Esophagus mucosa (tissue), 1 donor: Measurements from ENCODE around the gene COX4I1. TPM values are rescaled to one million over a fixed set of nuclear protein-coding genes. Genes with fewer than 3 reads are reported as not detected.
"Not testable (repeated sequence)": the region's sequence is repeated elsewhere in the genome, so short reads cannot be mapped to it uniquely, and the experiment has no call there.

Source experiments
- ATAC-seq: fragments of 200-7000 bp; cut with Tn5 transposase; one replicate; pipeline ENCODE4 v1.9.1; 2020
- total RNA-seq: library from RNA; stranded (reverse); gene quantifications from one replicate; pipeline ENCODE4 v1.2.4, GENCODE V29; 2023
- donor health status: DM: yes; HTN: yes; CAD: no.

The COX4I1 gene
- total RNA-seq, 1 donor from 2014 or later: 511 TPM

DNA sequence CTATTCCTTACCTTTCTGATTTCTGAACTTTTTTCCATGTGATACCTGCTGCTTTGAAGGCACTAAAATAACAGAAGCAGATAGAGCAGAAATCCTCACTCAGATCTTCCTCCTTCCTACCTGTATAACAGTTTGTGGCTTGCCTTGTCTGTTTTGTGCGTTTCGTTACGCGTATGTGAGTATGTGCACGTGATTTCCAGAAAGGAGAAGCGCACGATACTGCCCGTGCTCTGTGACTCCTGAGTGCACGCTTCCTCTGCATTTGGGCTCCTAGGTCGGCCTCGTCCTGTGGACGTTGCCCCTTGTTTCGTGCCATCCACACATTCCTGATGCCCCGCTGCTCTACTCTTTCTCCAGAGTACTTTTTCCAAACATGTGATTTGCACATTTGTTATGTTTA is 4.1 kb downstream of the COX4I1 start:
- no peak for ATAC-seq

GRCh38 chr16:85805442-85806045 is 6.0 kb downstream of the COX4I1 start:
- ATAC-seq: peak; percentile 26

GRCh38 chr16:85806539-85806938 is 7.0 kb downstream of the COX4I1 start:
- ATAC-seq: no peak

GRCh38 chr16:85807340-85807739 is 7.8 kb downstream of the COX4I1 start:
- not testable (repeated sequence) for ATAC-seq

GRCh38 chr16:85808104-85808503 is 8.6 kb downstream of the COX4I1 start:
- ATAC-seq: not testable (repeated sequence)

DNA sequence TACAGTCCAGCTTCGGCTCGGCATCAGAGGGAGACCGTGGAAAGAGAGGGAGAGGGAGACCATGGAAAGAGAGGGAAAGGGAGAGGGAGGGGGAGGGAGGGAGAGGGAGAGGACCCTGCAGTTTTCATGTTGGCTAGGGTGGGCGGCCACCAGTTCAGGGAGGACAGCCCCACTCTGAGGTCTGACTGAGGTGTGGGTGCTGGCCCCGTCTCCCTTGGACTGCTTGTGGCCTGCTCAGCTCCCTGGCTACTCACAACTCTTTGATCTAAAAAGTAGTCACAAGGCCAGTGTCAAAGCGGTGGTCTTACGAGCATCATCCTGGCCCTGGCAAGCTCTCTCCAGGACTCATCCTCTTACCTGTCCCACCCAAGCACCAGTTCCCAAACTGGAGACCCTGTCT is 9.4 kb downstream of the COX4I1 start:
- no peak for ATAC-seq

DNA sequence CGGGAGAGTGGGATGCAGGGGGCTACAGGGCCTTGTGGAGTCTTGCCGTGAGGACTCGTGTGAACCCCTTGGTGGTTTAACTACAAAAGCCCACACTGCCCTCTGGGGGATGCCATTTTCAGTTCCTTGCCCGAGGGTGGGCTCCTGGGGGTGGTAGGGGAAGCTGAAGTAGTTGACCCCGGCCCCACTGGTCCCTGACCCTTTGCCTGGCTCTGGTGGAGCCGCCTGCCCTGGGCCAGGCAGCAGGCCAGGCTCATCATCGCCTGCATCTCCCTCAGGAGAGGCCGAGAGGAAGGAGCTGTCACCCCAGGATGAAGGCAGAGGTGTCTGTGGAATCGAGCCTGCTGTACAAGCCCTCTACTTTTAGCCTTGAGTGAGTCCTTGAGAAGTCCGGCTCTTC is 10.2 kb downstream of the COX4I1 start:
- no peak for ATAC-seq

DNA sequence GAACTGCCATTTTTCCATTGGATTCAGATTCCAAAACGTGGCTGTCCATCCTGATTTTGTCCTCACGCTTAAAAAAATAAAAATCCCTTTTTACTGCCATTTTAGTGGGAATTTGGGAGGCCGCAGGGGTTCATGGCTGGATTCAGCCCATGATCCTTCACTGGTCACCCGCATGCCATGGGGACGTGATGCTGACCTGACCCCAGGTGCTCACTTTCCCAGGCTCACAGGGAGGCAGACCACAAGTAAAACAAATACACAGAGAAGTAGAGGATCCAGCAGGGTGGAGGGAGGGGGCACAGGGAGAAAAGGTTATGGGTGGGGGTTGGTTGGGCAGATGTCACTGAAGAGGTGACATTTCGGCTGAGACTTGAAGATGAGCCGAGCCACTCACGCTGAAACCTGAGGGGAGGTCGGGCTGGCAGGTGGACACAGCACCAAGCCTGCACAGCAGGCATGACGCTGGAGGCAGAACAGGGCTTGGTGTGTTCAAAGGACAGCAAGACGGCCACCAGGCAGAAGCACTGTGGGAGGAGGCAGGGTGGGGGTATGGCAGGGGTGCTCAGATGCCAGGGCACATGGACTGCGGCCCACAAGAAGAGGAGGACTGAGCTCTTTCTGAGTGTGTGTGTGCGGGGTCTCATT is 10.7 kb downstream of the COX4I1 start:
- no peak for ATAC-seq

GRCh38 chr16:85810742-85811115 is 11.2 kb downstream of the COX4I1 start:
- no peak for ATAC-seq

DNA sequence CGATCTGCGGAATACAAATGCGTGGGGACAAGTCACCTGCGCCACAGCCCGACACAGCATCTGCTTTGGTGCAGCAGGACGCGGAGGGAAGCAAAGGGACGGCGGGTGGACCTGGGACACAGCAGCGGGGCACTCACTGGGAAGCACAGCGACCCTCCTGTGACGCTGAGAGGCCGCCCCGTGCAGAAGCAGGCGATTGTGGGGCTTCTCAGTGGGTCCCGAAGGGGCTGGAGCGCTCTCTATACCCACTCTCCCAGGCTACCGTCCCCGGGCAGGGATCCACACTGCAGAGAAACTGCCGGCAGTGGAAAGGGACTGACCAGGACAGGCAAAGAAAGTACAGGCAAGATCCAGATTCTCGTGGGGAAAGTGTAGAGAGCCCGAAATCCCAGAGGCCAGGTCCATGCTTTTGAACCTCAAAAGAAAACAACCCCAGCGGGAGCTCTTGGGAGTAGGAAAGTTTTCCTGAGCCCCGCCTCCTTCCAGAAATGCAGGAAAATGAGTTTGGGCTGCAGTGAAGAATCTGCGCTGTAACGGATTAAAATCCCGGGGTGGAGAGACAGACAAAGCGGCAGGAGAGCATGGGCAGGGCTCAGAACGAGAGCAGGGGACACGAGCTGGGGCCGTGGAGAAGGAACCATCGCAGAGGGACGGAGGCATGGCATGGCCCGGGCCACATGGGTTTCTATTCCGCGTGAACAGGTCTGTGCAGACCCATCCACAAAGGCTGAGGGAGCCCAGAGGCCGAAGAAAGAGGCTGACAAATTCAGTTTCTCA is 12.7 kb downstream of the COX4I1 start:
- no peak for ATAC-seq

DNA sequence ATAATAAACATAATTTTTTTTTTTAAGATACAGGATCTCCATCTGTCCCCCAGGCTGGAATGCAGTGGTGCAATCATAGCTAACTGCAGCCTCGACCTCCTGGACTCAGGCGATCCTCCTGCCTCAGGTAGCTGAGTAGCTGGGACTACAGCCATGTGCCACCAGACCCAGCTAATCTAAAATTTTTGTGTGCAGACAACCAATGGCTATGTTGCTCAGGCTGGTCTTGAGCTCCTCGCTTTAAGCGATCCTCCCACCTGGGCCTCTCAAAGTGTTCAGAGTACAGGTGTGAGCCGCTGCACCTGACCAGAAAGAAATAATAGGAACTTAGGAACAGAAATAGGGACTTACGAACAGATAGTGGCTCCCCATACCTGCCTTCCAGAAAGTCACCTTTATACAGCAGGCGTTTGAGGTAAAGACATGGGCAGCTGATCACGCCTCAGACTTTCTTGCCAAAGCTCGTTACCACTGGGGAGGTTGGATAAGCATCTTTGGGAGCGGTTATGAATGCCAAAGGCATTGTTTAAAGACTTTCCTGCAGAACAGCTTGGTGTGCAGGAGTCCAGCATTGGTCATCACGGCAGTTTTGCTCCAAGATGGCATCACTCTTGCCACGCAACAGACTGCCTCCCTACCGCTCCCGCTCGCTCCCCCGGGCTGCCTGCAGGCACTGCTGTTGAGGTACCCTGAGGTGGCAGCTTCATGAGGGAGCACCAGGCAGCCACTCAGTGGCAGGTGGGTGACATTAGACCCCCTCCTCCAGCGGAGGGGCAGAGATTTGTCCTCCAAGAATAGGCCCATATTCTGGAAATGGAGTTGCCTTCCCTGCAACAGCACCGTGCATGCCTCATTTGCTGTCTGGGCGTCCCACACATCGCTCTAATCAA is 13.6 kb downstream of the COX4I1 start:
- no peak for ATAC-seq

GRCh38 chr16:85816159-85816558 is 16.7 kb downstream of the COX4I1 start:
- ATAC-seq: no peak

- ATAC-seq: not testable (repeated sequence)
These were observed 17.7 kb downstream of the COX4I1 start for GRCh38 chr16:85817195-85817594.

DNA sequence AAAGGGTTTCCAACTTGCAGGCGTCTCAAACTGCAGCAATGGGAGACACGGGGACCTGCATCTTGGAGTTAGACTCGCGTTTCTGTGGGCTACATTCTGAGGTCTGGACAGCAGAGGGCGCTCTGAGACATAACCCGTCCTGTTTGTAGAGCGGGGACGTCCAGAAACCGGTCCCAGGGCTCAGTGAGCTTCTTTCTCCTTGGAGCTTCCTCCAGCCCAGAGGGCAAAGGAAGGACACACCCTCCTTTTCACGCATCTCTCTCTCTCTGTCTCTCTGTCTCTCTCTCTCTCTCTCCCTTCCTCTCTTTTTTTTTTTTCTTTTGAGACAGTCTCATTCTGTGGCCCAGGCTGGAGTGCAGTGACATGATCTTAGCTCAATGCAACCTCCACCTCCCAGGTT is 19.8 kb downstream of the COX4I1 start:
- ATAC-seq: peak; percentile 74

GRCh38 chr16:85819771-85820170 is 20.3 kb downstream of the COX4I1 start:
- no peak for ATAC-seq

DNA sequence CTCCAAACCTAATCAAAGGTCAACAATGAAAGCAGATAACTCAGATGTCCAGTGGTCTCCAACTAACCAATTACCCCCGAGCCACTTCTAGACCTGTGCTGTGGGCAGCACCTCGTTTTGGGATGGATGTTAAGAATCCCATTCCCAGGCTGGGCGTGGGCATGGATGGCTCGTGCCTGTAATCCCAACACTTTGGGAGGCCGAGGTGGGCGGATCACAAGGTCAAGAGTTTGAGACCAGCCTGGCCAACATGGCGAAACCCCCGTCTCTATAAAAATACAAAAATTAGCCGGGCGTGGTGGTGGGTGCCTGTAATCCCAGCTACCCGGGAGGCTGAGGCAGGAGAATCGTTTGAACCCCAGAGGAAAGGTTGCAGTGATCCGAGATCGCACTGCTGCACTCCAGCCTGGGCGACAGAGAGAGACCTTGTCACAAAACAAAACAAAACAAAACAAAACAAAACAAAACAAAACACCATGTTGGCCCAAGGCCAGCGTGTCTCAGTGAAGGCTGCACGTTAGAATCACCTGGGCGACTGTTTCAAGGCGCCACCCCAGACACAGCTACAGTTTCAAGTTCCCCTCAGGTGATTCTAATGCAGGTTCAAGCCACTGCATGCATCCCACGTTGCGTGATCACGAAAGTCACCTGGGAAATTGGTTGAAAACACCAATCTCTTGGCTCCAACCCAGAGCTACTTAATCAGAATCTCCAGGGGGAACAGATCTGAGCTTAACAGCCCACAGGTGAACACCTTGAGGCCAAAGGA is 21.3 kb downstream of the COX4I1 start:
- ATAC-seq: no peak

- ATAC-seq: peak; percentile 80
These were observed 22.1 kb downstream of the COX4I1 start for GRCh38 chr16:85821390-85822135.

GRCh38 chr16:85822145-85822544 is 22.6 kb downstream of the COX4I1 start:
- no peak for ATAC-seq

DNA sequence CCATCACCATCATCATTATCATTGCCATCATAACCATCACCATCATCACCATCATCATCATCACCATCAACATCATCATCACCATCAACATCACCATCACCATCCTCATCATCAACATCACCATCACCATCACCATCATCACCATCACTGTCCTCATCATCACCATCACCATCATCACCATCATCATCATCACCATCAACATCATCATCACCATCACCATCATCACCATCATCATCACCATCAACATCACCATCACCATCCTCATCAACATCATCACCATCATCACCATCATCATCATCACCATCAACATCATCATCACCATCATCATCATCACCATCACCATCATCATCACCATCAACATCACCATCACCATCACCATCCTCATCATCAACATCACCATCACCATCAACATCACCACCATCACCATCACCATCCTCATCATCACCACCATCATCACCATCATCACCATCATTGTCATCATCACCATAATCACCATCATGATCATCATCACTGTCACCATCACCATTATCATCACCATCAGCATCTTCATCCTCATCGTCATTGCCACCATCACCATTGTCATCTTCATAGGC is 23.9 kb downstream of the COX4I1 start:
- ATAC-seq: no peak

DNA sequence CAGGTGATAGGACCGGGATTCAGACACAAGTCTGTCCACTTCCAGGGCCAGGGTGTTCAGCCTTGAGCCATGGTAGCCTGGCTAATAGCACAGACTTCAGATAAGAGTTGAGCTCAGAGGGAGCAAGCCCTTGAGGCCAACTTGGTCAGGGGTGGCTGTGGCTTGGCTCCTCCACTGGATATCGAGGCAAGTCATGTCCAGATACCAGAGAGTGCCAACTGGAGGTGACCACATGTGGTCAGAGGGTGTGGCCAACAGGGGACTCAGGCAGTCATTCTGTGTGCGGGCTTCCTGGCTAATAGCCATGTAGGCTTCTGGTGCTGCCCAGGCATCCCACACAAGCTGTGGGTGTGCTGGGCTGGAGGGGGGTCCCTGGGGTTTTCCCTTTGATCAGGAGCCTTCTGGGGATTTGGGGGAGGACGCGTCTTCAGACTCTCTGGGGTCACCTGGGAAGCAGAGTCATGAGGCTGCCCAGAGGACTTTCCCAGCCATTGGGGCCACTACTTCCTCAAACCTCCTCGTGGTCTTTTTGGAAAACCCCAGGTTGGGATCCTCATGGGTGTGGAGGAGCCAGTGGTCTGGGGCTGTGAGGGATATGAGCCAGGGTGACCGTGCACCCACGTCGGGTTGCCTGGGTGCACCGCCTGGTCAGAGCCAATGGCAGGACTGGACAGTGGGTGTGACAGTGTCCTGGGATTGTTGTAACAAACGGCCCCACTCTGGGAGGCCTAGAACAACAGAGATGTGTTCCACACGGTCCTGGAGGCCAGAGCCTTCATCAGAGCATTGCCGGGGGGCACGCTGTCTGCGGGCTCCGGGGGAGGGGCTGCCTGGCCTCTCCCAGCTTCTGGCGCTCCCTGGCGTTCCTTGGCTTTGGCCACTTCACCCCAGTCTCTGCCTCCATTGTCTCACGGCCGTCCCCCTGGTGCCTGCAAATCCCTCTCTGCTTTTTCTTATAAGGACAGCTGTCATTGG is 25.0 kb downstream of the COX4I1 start:
- ATAC-seq: no peak
